CD1c-positive myeloid dendritic cell (primary cell): ENCODE results near the gene CRYBB1.

ENCODE experiments used
- DNase-seq: peaks from one replicate; pipeline ENCODE4 v3.0.0-alpha.2; 2016; ENCODE audit errors: extremely low spot score

Gene CRYBB1

DNA sequence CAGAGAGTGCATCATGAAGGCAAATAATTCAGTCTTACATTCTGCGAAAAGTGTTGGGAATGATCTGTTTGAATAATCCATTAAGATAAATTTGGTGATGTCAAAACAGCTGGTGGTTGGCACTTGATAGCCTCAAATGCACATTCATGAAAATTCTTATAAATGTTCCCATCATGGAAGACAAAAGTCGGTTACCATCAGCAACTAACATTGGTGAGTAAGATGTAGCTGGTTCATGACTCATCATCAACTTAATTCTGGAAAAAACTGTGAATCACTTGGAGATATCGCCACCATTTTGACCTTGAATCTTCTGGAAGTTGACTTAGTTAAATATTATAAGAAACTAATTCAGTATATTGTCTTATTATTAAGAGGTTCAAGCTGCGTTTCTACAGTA lies 11.2 kb downstream of the CRYBB1 start:
- no peak for DNase-seq

- no peak for DNase-seq
Measured at GRCh38 chr22:26604368-26604767, 13.5 kb downstream of the CRYBB1 start.

DNA sequence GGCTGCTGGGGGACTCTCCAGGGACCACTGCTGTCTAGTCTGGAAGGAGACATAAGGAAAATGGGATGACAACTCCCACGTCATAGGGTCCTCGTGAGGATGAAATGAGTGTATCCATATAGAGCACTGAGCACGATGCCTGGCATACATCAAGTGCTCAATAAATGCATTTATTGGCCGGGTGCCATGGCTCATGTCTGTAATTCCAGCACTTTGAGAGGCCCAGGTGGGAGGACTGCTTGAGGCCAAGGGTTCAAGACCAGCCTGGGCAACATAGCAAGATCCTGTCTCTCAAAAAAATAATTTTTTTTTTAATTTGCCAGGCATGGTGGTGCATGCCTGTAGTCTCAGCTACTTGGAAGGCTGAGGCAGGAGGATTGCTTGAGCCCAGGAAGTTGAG lies 15.7 kb downstream of the CRYBB1 start:
- no peak for DNase-seq

- no peak for DNase-seq
Measured at GRCh38 chr22:26601726-26602125, 16.1 kb downstream of the CRYBB1 start.

GRCh38 chr22:26599505-26599904 lies 18.3 kb downstream of the CRYBB1 start:
- no peak for DNase-seq

- DNase-seq: no peak
Measured at GRCh38 chr22:26597480-26597879, 20.3 kb downstream of the CRYBB1 start.

GRCh38 chr22:26597026-26597425 lies 20.8 kb downstream of the CRYBB1 start:
- no peak for DNase-seq

- DNase-seq: no peak
Measured at GRCh38 chr22:26593763-26594162, 24.1 kb downstream of the CRYBB1 start.

DNA sequence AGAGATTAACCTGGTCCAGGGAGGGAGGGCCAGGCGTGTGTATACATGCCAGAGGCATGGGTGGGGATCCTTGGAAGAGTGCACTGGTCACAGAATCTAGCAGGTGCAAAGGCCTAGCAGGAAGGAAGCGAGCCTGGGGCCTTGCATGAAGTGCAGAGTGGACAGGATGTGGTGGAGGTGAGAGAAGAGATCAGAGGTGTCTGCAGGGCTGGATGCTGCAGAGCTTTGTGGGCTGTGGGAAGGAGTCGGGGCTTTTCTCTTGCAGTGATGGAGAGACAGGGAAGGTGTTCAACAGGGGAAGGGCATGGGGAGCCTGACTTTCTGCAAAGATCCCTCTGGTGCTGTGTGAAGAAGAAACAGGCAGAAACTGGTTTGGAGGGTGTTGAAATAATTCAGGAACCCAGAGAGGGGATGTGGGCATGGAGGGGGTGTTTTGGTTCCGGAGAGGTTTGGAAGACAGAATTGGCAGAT lies 25.4 kb downstream of the CRYBB1 start:
- peak; percentile 61 for DNase-seq

DNA sequence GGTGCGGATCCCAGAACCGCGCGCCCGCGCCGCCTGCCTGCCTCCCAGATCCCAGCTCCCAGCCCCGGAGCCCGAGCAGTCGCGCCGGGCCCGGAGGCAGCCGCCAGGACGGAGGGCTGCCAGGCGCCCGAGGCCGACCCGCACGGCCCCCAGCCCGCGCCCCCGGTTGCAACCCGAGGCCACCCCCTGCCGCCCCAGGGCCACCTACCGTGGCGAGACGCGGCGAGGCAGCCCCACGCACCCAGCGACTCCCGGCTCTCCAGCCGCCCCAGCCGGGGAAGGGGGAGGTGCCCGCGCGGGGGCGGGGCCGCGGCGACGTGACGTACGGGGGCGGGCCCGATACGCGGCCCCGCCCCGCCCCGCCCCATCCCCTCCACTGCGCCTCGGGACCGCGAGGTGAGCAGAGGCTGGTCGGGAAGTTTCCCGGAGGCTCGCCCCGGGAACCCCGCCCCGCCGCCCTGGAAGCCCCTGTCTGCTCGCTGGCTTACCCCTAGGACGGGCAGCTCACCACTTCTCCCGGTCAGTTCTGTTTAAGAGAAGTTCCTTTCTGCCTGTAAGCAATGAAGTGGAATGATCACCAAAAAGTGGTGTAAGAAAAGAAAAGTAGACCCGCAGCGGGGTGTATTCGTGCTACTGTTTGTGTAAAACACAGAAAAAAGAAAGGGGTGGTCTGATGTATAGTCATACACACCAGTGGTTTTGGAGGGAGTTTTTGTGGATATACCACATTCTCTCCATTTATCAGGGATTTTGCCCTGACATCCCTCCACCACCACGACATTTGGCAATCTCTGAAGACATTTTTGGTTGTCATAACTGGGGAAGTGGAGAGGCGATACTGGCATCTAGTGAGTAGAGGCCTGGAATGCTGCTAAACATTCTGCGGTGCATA lies 27.7 kb downstream of the CRYBB1 start, which contains the start of gene TPST2:
TSS of gene TPST2 (minus strand) at position 288 of the 892 bp plus-strand sequence. CDS start 48,502 bp downstream, outside the sequence.
- peak; percentile 91 for DNase-seq

- peak; percentile 36 for DNase-seq
Measured at GRCh38 chr22:26589367-26589844, 28.4 kb downstream of the CRYBB1 start.

DNA sequence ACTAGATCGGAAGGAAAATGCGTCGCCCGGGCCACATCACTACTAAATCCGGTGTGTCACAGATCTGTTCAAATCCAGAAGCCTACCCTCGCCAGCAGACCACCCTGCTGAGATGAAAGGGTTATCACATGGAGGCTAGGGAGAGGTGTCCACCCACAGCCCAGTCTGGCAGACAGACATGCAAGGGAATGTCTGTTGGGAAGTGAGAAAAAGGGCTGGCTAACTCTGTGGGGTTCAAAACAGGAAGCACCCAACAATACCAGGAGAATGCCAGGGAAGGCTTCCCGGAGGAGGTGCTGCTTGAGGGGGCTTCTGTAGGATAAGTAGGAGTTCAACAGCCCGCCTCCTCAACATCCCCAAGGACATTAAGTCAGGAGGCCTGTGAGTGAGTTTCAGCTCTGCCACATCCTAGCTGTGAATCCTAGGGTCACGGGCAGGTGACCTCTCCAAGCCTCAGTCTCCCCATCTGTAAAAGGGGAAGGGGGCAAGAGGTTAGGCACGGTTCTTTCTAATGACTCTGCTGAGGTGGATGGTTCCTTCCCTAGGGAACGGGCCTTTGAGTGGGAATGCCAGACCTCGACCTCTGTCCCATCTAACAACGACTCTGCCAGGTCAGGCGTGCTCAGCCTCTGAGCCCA lies 29.0 kb downstream of the CRYBB1 start:
- peak; percentile 66 for DNase-seq

GRCh38 chr22:26587991-26588613 lies 29.7 kb downstream of the CRYBB1 start:
- peak; percentile 76 for DNase-seq

DNA sequence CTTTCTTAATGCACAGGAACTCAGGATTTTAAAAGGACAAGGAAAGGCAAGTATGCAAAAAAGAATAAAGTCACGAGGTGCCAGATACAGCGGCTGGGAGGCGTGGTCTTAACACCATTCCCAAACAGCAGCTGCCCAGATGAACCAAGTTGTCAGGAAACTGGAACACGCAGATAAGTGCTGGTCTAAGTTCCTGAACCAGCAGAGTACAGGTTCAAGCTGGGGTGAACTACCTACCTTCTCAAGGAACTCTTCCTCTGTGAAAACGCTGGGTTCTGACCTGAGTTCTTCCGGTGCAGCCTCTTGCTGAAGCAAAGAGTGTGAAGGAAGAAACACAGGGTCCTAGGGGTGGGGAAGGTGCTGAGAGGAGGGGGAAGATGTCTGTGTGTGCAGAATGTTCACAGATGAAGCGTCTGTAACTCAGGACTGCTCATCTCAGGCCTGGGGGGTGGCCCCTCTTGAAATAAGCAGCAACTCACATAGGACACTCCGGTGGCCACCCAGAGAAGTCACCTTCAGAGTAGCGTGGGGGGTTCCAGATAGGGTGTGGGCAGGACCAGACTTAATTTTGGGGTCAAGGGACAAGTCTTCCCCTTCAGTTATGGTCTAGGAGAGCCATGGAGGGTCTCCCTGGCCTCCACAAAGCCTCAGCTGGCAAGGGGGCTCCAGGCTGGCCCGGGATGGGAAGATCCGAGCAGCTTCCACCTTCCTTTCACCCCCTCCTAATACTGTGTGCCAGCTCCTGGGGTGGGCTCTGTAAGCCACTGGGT lies 31.1 kb downstream of the CRYBB1 start:
- no peak for DNase-seq

GRCh38 chr22:26585104-26585790 lies 32.6 kb downstream of the CRYBB1 start:
- no peak for DNase-seq

DNA sequence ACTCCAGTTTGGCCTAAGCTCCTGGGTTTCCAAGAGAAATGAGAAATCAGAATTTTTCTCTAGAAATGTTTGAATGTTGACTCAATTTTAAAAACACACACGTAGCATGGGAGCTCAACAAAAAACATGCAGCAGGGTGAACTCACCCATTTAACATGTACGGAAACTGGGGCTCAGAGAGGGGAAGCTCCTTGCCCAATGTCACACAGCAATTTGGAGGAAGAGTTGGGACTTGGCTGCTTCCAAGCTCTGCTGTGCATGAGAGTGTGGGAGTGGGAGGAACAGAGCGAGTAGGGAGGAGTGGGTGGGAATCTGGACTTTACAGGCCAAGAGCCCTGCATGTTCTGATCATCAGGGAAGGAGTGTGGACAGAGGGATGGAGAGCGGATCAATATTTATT lies 33.8 kb downstream of the CRYBB1 start:
- no peak for DNase-seq

DNA sequence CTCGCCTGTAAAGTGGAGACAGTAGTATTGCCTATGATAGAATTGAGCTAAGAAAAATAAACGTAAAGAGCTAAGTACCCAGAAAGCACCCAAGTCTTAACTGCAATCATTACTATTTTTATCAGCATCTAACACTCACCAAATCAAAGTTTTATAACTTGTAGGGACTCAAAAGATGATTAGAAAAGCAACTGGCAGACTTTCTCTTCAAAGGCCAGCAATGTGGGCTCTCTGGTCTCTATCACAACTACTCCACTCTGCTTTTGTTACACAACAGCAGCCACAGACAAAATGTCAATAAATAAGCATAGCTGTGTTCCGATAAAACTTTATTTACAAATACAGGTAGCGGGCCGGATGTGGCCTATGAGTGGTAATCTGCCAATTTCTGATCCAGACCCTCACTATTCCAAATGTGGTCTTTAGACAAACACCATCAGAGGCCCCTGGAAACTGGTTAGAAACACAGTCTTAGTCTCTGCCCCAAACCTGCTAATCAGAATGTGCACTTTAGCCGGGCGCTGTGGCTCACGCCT lies 36.1 kb downstream of the CRYBB1 start:
- no peak for DNase-seq

- DNase-seq: no peak
Measured at GRCh38 chr22:26581026-26581425, 36.8 kb downstream of the CRYBB1 start.

- no peak for DNase-seq
Measured at GRCh38 chr22:26580240-26580962, 37.4 kb downstream of the CRYBB1 start.

DNA sequence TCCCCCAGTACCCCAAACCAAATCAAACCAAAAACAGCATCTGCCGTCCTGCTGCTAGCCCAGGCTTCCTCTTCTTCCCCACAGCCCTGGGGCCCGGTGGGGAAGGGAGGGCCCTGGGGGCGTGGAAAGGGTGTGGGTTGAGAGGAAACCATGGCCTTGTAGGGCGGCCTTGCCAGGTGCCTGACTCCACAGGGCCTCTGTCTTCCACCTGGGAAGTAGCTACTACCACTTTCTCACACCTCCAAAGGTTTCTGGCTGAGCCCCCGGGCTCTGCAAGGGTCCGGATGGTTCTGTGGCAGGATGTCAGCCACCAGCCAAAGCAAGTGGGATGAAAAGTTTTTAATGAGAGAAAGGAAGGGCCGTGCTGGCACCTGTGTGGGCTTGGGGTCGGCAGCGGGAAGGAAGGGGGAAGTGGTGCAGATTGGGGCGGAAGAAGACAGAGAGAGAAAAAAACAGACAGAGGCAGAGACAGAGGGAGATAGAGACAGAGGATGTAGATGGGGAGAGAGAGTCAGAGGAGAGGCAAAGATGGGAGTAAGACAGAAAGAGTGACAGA lies 38.4 kb downstream of the CRYBB1 start:
- peak; percentile 62 for DNase-seq
